HepG2 (cell line): ENCODE results near the gene GIMD1. TPM values are rescaled to one million over a fixed set of nuclear protein-coding genes. Genes with fewer than 3 reads are reported as not detected.
A peak's percentile ranks its signal among the peaks of the same experiment; 100 is the strongest.

Source experiments
- CENPX ChIP-seq: sonication (generic); formaldehyde crosslinking; IDR thresholded peaks from 2 replicates; pipeline ENCODE4 v1.9.0; 2021; ENCODE audit warnings: mild to moderate bottlenecking, missing genetic modification reagents, moderate library complexity
- CSRNP2 ChIP-seq: sonication (generic); formaldehyde crosslinking; conservative IDR thresholded peaks from 2 replicates; pipeline ENCODE4 v1.8.0; 2022; ENCODE audit warnings: low read depth, missing genetic modification reagents
- HOXA9 ChIP-seq: sonication (generic); formaldehyde crosslinking; IDR thresholded peaks from 2 replicates; pipeline ENCODE4 v1.8.1; 2022; ENCODE audit warnings: missing genetic modification reagents, mild to moderate bottlenecking, moderate library complexity, borderline replicate concordance
- KDM4B ChIP-seq: sonication (generic); formaldehyde crosslinking; IDR thresholded peaks from 2 replicates; pipeline ENCODE4 v1.4.0; 2020; ENCODE audit warnings: missing genetic modification reagents
- RFX1 ChIP-seq: fragments of 450-650 bp; IDR thresholded peaks from 2 replicates; pipeline ENCODE4 v1.6.1; 2017
- SMAD1 ChIP-seq: sonication (generic); formaldehyde crosslinking; IDR thresholded peaks from 2 replicates; pipeline ENCODE4 v1.4.0; 2020; ENCODE audit warnings: missing genetic modification reagents, low read depth, mild to moderate bottlenecking, borderline replicate concordance
- SOX5 ChIP-seq: IDR thresholded peaks from 2 replicates; pipeline ENCODE4 v1.6.1; 2016; ENCODE audit warnings: borderline replicate concordance
- YEATS4 ChIP-seq: sonication (generic); formaldehyde crosslinking; IDR thresholded peaks from 2 replicates; pipeline ENCODE4 v1.4.0; 2020; ENCODE audit warnings: missing genetic modification reagents, borderline replicate concordance
- ZNF563 ChIP-seq: sonication (generic); formaldehyde crosslinking; IDR thresholded peaks from 2 replicates; pipeline ENCODE4 v1.8.0; 2022; ENCODE audit warnings: mild to moderate bottlenecking, moderate library complexity, missing genetic modification reagents
- ZNF800 ChIP-seq: sonication (generic); formaldehyde crosslinking; IDR thresholded peaks from 2 replicates; pipeline ENCODE4 v1.4.0; 2020; ENCODE audit warnings: missing genetic modification reagents
- polyA plus RNA-seq, 8 experiments: library from polyadenylated mRNA; depleted of rRNA in 3 of 8; stranded (reverse) in 7 of 8; unstranded in 1 of 8; fragments of >200 nt; fragmentation: Illumina TruSeq in 4 of 8; extraction: Trizol in 4 of 8; gene quantifications; 2 replicates each; pipeline versions ENCODE4 v1.2.1 to v1.2.3, GENCODE V29; 2011 to 2016; ENCODE audit warnings: low read depth in 4 of 8, missing spikeins in 1 of 8, mixed read lengths in 1 of 8; ENCODE audit not compliant: insufficient read depth in 1 of 8
- total RNA-seq, 5 experiments: library from RNA; depleted of rRNA; stranded (reverse); fragments of >200 nt; fragmentation: Illumina TruSeq; extraction: Trizol; gene quantifications; 2 replicates each; pipeline ENCODE4 v1.2.3, GENCODE V29; 2016; ENCODE audit warnings: low read depth in 1 of 5
- TF ChIP-seq, protein P1 (sequence below): sonication (generic); formaldehyde crosslinking; IDR thresholded peaks from 2 replicates; pipeline ENCODE4 v1.9.0; 2021; ENCODE audit warnings: missing genetic modification reagents, borderline replicate concordance

The GIMD1 gene
- total and polyA plus RNA-seq, 2 of the 13 experiments (the other 11 are each of a cell fraction or from before 2014, with no cell fraction given): not detected

DNA sequence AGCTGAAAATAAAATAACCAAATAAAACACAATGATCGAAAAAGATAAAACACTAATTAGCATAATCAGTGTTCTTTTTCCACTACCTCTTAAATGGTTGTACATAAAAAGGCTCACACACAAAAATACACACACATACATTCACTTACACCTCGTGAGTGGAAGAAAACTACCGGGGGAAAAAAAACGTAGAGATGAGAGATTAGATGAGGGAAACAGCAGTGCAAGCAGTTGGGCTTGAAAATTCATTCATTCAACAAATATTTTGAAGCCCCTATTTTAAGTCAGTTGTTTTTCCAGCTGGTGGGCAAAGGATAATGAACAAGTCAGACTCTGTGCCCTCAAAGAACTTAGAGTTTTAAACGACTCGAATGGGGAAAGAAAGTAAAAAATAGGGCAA is 53.6 kb downstream of the GIMD1 start (continued):
- TF ChIP-seq HOXA9 (CRISPR knock-in tag): no peak
- no peak for TF ChIP-seq KDM4B (CRISPR knock-in tag)
- TF ChIP-seq ZNF563 (CRISPR knock-in tag): no peak
- TF ChIP-seq RFX1: no peak
- no peak for TF ChIP-seq CENPX
- 0 out of 2 replicates have a peak, but pooled peaks have one; percentile 30 for TF ChIP-seq YEATS4 (CRISPR knock-in tag)
- no peak for TF ChIP-seq SOX5 (CRISPR knock-in tag)
- no peak for TF ChIP-seq SMAD1 (CRISPR knock-in tag)
- TF ChIP-seq, protein P1, sequence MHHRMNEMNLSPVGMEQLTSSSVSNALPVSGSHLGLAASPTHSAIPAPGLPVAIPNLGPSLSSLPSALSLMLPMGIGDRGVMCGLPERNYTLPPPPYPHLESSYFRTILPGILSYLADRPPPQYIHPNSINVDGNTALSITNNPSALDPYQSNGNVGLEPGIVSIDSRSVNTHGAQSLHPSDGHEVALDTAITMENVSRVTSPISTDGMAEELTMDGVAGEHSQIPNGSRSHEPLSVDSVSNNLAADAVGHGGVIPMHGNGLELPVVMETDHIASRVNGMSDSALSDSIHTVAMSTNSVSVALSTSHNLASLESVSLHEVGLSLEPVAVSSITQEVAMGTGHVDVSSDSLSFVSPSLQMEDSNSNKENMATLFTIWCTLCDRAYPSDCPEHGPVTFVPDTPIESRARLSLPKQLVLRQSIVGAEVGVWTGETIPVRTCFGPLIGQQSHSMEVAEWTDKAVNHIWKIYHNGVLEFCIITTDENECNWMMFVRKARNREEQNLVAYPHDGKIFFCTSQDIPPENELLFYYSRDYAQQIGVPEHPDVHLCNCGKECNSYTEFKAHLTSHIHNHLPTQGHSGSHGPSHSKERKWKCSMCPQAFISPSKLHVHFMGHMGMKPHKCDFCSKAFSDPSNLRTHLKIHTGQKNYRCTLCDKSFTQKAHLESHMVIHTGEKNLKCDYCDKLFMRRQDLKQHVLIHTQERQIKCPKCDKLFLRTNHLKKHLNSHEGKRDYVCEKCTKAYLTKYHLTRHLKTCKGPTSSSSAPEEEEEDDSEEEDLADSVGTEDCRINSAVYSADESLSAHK (CRISPR knock-in tag): no peak
- TF ChIP-seq ZNF800: no peak
- no peak for TF ChIP-seq CSRNP2 (CRISPR knock-in tag)
